Neutrophil (primary cell): ENCODE results near the gene TCF19.
A peak's percentile ranks its signal among the peaks of the same experiment; 100 is the strongest.
"Not testable (repeated sequence)": the region's sequence is repeated elsewhere in the genome, so short reads cannot be mapped to it uniquely, and the experiment has no call there.

ENCODE experiments used
- H3K27ac ChIP-seq: fragments of 200-600 bp; sonication (generic); 2 replicates; pipeline ENCODE4 v1.5.1; 2016; ENCODE audit warnings: mild to moderate bottlenecking, moderate library complexity
- H3K27me3 ChIP-seq: fragments of 200-600 bp; sonication (generic); 2 replicates; pipeline ENCODE4 v1.6.0; 2016; ENCODE audit warnings: mild to moderate bottlenecking
- H3K36me3 ChIP-seq: fragments of 200-600 bp; sonication (generic); 2 replicates; pipeline ENCODE4 v1.5.1; 2017
- H3K4me1 ChIP-seq, 2 experiments: fragments of 200-600 bp in 1 of 2; sonication (generic) in 1 of 2; 1 replicate in 1 of 2; 2 replicates in 1 of 2; pipeline versions ENCODE4 v1.5.1 to v1.6.1; 2013 to 2016; ENCODE audit warnings: low read depth in 1 of 2, low read length in 1 of 2, mild to moderate bottlenecking in 1 of 2, moderate library complexity in 1 of 2; ENCODE audit not compliant: control insufficient read depth in 1 of 2, insufficient read depth in 1 of 2
- H3K4me3 ChIP-seq, 2 experiments: fragments of 200-600 bp in 1 of 2; sonication (generic) in 1 of 2; 1 replicate in 1 of 2; 2 replicates in 1 of 2; pipeline ENCODE4 v1.5.1; 2013 to 2016; ENCODE audit warnings: low read depth in 1 of 2, low read length in 1 of 2, mild to moderate bottlenecking in 1 of 2, moderate library complexity in 1 of 2
- H3K9me3 ChIP-seq: fragments of 200-600 bp; sonication (generic); 2 replicates; pipeline ENCODE4 v1.5.1; 2016
- TF ChIP-seq, protein P1 (sequence below): fragments of 200-600 bp; sonication (generic); IDR thresholded peaks from 2 replicates; pipeline ENCODE4 v1.5.1; 2016; ENCODE audit warnings: antibody characterized with exemption

TCF19 gene

DNA sequence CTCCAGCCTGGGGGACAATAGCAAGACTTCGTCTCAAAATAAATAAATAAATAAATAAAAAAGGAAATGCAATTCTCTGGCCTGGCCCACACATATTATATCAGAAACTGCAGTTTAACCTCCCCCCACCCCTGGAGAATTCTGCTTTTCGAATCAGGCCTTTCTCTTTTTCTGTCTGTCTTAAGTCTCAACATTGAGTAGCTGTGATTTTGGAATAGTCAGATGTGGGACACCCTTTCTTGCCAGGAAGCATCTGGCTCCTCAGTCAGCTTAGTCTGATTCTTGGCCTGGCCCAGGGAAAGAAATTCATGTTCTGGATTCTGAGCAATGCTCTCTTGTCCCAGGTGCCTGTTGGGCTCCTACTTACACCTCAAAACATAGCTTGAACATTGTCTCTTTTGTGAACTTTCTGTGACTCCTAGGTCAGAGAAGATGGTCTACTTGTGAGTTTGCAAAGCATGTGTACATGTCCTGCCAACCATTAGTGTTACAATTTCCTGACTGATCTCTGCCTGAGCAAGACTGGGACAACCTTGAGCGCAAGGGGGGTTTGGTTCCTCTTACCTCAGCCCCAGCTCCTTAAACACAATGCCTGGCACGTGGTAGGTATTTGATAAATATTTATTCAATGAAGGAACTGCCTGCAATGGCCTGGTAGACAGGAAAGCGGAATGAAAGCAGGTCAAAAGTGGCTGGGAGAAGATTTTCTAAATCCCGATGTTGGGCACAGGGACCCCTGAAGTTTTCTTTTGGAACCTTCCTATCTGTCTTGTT lies 35.9 kb downstream of the TCF19 start:
- peaks cover 36% of the 10 kb centered on the region for H3K36me3 ChIP-seq
- peaks cover 38 to 41% of the 10 kb centered on the region in 2 experiments for H3K4me1 ChIP-seq
- no peaks in the 10 kb centered on the region for H3K27me3 ChIP-seq
- peak overlapping the region; percentile 73 for H3K27ac ChIP-seq
- TF ChIP-seq, protein P1, sequence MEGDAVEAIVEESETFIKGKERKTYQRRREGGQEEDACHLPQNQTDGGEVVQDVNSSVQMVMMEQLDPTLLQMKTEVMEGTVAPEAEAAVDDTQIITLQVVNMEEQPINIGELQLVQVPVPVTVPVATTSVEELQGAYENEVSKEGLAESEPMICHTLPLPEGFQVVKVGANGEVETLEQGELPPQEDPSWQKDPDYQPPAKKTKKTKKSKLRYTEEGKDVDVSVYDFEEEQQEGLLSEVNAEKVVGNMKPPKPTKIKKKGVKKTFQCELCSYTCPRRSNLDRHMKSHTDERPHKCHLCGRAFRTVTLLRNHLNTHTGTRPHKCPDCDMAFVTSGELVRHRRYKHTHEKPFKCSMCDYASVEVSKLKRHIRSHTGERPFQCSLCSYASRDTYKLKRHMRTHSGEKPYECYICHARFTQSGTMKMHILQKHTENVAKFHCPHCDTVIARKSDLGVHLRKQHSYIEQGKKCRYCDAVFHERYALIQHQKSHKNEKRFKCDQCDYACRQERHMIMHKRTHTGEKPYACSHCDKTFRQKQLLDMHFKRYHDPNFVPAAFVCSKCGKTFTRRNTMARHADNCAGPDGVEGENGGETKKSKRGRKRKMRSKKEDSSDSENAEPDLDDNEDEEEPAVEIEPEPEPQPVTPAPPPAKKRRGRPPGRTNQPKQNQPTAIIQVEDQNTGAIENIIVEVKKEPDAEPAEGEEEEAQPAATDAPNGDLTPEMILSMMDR = no peak
- H3K4me3 ChIP-seq = peak overlapping the region; percentile 0 to 30
- no peaks in the 10 kb centered on the region for H3K9me3 ChIP-seq

DNA sequence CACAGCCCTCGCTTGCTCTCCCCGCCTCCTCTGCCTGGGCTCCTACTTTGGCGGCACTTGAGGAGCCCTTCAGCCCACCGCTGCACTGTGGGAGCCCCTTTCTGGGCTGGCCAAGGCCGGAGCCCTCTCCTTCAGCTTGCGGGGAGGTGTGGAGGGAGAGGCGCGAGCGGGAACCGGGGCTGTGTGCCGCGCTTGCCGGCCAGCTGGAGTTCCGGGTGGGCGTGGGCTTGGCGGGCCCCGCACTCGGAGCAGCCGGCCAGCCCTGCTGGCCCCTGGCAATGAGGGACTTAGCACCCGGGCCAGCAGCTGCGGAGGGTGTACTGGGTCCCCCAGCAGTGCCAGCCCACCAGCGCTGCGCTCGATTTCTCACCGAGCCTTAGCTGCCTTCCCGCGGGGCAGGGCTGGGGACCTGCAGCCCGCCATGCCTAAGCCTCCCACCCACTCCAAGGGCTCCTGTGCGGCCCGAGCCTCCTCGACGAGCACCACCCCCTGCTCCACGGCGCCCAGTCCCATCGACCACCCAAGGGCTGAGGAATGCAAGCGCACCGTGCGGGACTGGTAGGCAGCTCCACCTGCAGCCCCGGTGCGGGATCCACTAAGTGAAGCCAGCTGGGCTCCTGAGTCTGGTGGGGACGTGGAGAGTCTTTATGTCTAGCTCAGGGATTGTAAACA lies 37.1 kb downstream of the TCF19 start:
- peaks cover 35% of the 10 kb centered on the region for H3K36me3 ChIP-seq
- H3K4me3 ChIP-seq = peak overlapping the region; percentile 95 to 99
- H3K27me3 ChIP-seq, H3K9me3 ChIP-seq: not testable (repeated sequence)
- peaks cover 45 to 50% of the 10 kb centered on the region in 2 experiments for H3K4me1 ChIP-seq
- H3K27ac ChIP-seq = peak overlapping the region; percentile 99

DNA sequence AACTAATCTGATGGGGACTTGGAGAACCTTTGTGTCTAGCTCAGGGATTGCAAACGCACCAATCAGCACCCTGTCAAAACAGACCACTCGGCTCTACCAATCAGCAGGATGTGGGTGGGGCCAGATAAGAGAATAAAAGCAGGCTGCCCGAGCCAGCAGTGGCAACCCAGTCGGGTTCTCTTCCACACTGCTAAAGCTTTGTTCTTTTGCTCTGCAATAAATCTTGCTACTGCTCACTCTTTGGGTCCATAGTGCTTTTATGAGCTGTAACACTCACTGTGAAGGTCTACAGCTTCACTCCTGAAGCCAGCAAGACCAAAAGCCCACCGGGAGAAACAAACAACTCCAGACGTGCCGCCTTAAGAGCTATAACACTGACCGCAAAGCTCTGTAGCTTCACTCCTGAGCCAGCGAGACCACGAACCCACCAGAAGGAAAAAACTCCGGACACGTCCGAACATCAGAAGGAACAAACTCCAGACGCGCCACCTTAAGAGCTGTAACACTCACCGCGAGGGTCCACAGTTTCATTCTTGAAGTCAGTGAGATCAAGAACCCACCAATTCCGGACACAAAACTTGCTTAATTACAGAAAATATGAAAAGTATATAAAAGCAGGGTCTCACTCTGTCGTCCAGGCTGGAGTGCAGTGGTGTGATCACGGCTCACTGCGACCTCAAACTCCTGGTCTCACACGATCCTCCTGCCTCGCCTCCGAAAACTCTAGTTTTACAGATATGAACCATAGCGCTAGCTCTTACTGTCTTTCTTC lies 38.0 kb downstream of the TCF19 start:
- H3K27me3 ChIP-seq, H3K9me3 ChIP-seq: not testable (repeated sequence)
- Histone ChIP-seq H3K4me3 (peak overlapping the region; percentile 95 to 99), H3K36me3 (peaks cover 38% of the 10 kb centered on the region), H3K27ac (peak overlapping the region; percentile 99), H3K4me1 (peaks cover 55 to 59% of the 10 kb centered on the region in 2 experiments)

DNA sequence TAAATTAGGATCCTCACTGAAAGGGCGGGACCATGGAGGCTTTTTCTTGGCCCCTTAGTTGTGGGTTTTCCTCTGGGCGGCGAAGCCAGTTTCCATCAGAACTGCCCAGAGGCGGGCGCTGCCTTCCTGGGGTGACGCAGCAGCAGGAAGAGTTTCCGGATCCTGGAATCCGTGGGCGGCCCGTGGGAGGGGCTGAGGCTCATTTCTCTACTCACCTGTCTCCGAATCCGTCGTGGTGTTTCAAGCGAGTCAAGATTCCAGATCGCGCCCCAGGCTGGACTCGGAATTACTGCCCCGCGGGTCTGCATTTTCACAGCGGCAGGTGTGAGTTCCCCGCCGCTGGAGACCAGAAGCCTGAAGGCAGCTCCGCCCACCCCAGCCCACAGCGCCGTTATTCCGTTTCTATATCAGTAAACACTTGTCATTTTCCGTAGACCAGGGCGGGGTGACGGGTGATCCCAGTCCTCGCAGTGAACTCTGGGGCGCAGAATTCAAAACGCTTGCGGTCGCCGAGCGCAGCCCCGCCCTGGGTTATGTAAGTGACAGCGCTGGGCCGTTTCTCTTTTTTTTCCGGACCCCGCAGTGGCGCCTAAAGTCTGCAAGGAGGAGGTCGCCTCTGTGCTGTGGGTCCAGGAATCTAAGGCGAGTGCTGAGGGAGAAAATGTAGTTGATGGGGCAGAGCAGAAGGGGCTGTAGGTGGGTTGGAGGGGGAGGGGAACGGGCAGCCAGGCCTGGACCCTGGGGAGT lies 39.3 kb downstream of the TCF19 start:
- TF ChIP-seq, protein P1 = peak; percentile 51
- Histone ChIP-seq H3K4me1 (peaks cover 56 to 68% of the 10 kb centered on the region in 2 experiments), H3K9me3 (no peaks in the 10 kb centered on the region), H3K36me3 (peaks cover 49% of the 10 kb centered on the region), H3K27me3 (no peaks in the 10 kb centered on the region), H3K27ac (peak overlapping the region; percentile 99), H3K4me3 (peak overlapping the region; percentile 95 to 99)

DNA sequence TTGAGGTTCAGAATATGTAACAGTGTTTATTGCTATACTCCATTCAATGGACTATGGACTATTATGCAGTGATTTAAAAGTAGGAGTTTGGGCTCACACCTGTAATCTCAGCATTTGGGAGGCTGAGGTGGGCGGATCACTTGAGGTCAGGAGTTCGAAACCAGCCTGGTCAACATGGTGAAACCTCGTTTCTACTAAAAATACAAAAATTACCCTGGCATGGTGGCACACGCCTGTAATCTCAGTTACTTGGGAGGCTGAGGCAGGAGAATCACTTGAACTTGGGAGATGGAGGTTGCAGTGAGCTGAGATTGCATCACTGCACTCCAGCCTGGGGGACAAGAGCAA lies 40.7 kb downstream of the TCF19 start:
- peaks cover 42% of the 10 kb centered on the region for H3K36me3 ChIP-seq
- H3K27me3 ChIP-seq, H3K9me3 ChIP-seq: not testable (repeated sequence)
- peaks cover 57 to 73% of the 10 kb centered on the region in 2 experiments for H3K4me1 ChIP-seq
- peak overlapping the region; percentile 95 to 99 for H3K4me3 ChIP-seq
- peak overlapping the region; percentile 99 for H3K27ac ChIP-seq

DNA sequence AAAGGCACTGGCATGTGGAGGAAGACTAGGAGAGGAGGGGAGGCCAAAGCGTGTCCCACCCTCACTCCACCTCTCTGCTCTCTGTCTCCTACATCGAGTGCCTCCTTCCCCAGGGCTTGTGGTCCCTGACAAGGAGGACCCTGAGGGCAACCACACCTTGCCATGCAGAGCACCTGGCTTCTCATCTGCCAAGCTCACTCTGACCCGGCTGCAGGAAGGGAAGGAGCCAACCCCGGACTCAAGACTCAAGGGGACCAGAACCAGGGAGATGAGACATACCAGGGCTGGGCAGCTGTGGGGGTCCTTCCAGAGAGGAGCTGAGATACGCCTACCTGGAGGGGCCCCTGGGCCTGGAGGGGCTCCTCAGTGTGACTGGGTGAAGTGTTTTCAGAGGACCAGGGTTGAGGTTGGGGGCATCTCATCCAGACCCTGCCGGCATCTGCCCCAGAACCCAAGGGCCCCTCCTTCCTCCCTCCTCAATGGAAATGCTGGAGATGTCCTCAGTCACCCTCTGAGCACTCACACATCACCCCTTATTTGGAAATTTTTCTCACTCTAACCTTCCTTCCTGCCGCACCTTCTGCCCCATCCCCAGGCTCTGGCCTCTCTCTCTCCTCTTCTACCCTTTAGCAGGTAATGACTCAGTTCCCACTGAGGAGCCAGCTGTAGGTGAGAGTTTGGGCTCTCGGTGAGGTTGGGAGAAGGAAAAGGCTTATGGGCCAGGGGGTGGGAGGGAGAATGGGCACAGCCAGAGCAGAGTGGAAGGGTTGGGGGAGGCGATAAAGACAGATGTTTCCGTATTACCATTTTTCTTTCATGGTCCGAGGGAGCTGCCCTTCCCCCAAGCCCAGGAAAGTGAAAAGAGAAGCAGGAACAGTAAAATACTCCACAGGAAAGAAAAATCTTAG lies 44.1 kb downstream of the TCF19 start:
- H3K9me3 ChIP-seq = no peaks in the 10 kb centered on the region
- H3K27me3 ChIP-seq = no peaks in the 10 kb centered on the region
- H3K4me1 ChIP-seq = peaks cover 63 to 82% of the 10 kb centered on the region in 2 experiments
- H3K36me3 ChIP-seq = peaks cover 40% of the 10 kb centered on the region
- H3K4me3 ChIP-seq = peak overlapping the region; percentile 83 to 95
- TF ChIP-seq, protein P1 = no peak
- peak overlapping the region; percentile 99 for H3K27ac ChIP-seq
